ENCODE data around the gene VAV3.

Gene VAV3

DNA sequence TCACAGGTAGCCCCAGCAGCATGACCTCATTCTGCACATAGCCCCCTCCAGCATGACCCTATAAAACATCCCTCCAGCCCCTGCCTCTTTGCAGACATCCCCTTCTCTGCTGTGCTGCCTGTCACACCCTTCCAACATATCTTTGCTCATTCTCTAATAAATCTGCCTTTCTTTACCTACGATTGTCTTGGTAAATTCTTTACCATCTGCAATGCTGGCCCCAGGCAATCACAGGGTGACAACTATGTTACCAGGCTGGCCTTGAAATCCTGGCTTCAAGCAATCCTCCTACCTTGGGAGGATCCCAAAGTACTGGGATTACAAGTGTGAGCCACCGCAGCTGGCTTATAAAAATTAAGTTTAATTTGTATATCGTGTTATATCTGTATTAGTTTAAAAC lies 134.5 kb downstream of the VAV3 start:
- Histone ChIP-seq H3K4me3 (ENCODE audit: low read depth in 1 of 2, low read length in 2 of 2) (no peak overlapping the region), H3K36me3 (ENCODE audit: control insufficient read depth in 1 of 2, insufficient read depth in 2 of 2, low read length in 2 of 2) (no peaks in the 10 kb centered on the region), H3K27ac (ENCODE audit: low read depth, low read length) (no peak overlapping the region), H3K9me3 (ENCODE audit: control insufficient read depth in 1 of 2, low read length in 2 of 2) (no peaks in the 10 kb centered on the region), H3K4me1 (ENCODE audit: control insufficient read depth in 1 of 2, insufficient read depth in 2 of 2, low read length in 2 of 2) (no peaks in the 10 kb centered on the region), H3K27me3 (ENCODE audit: control insufficient read depth in 1 of 2, insufficient read depth in 2 of 2, low read length in 2 of 2) (no peaks in the 10 kb centered on the region), H3K9ac (ENCODE audit: low read depth in 1 of 2, low read length in 2 of 2) (no peak overlapping the region)

DNA sequence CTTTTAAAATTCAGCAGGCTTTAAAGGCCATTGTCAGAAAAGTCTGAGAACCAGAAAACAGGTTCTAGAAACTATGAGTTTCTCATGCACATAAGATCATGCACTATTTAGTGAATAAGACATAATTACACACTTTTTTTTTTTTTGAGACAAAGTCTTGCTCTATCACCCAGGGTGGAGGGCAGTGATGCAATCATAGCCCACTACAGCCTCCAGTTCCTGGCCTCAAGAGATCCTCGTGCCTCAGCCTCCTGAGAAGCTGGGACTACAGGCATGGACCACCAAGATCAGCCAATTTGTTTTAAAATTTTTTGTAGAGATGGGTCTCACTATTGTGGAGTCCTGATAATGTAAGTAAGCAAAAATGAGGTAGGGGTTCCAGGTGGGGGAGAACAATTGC lies 134.9 kb downstream of the VAV3 start:
- H3K9ac ChIP-seq (ENCODE audit: low read depth in 1 of 2, low read length in 2 of 2), result no peak overlapping the region
- no peaks in the 10 kb centered on the region for H3K27me3 ChIP-seq (ENCODE audit: control insufficient read depth in 1 of 2, insufficient read depth in 2 of 2, low read length in 2 of 2)
- H3K27ac ChIP-seq (ENCODE audit: low read depth, low read length), result no peak overlapping the region
- H3K4me1 ChIP-seq (ENCODE audit: control insufficient read depth in 1 of 2, insufficient read depth in 2 of 2, low read length in 2 of 2), result no peaks in the 10 kb centered on the region
- H3K36me3 ChIP-seq (ENCODE audit: control insufficient read depth in 1 of 2, insufficient read depth in 2 of 2, low read length in 2 of 2), result no peaks in the 10 kb centered on the region
- H3K9me3 ChIP-seq (ENCODE audit: control insufficient read depth in 1 of 2, low read length in 2 of 2), result no peaks in the 10 kb centered on the region
- no peak overlapping the region for H3K4me3 ChIP-seq (ENCODE audit: low read depth in 1 of 2, low read length in 2 of 2)

GRCh38 chr1:107829036-107829770 lies 135.8 kb downstream of the VAV3 start:
- Histone ChIP-seq H3K36me3 (ENCODE audit: control insufficient read depth in 1 of 2, insufficient read depth in 2 of 2, low read length in 2 of 2) (no peaks in the 10 kb centered on the region), H3K27me3 (ENCODE audit: control insufficient read depth in 1 of 2, insufficient read depth in 2 of 2, low read length in 2 of 2) (no peaks in the 10 kb centered on the region), H3K9ac (ENCODE audit: low read depth in 1 of 2, low read length in 2 of 2) (no peak overlapping the region), H3K4me3 (ENCODE audit: low read depth in 1 of 2, low read length in 2 of 2) (no peak overlapping the region), H3K27ac (ENCODE audit: low read depth, low read length) (no peak overlapping the region), H3K4me1 (ENCODE audit: control insufficient read depth in 1 of 2, insufficient read depth in 2 of 2, low read length in 2 of 2) (no peaks in the 10 kb centered on the region), H3K9me3 (ENCODE audit: control insufficient read depth in 1 of 2, low read length in 2 of 2) (no peaks in the 10 kb centered on the region)

DNA sequence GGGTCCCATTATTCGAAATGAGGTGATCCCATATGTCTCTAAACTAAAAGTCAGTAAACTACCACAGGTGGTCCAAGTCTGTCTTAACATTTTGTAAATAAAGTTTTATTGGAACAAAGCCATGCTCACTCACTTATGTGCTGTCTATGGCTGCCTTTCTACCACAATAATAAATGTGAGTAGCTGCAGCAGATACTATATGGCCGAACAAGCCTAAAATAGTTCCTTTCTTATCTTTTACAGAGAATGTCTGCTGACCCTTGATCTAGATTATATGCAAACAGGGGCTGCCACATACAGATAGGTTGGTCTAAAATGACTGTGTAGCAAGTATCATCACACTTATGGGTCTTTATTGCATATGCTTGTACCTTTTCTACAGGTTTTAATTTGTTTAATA lies 140.0 kb downstream of the VAV3 start:
- H3K4me1 ChIP-seq (ENCODE audit: control insufficient read depth in 1 of 2, insufficient read depth in 2 of 2, low read length in 2 of 2), result no peaks in the 10 kb centered on the region
- H3K27me3 ChIP-seq (ENCODE audit: control insufficient read depth in 1 of 2, insufficient read depth in 2 of 2, low read length in 2 of 2), result no peaks in the 10 kb centered on the region
- no peak overlapping the region for H3K4me3 ChIP-seq (ENCODE audit: low read depth in 1 of 2, low read length in 2 of 2)
- peaks cover 0 to 3% of the 10 kb centered on the region in 2 donors for H3K9me3 ChIP-seq (ENCODE audit: control insufficient read depth in 1 of 2, low read length in 2 of 2)
- H3K27ac ChIP-seq (ENCODE audit: low read depth, low read length), result no peak overlapping the region
- no peaks in the 10 kb centered on the region for H3K36me3 ChIP-seq (ENCODE audit: control insufficient read depth in 1 of 2, insufficient read depth in 2 of 2, low read length in 2 of 2)
- H3K9ac ChIP-seq (ENCODE audit: low read depth in 1 of 2, low read length in 2 of 2), result no peak overlapping the region

DNA sequence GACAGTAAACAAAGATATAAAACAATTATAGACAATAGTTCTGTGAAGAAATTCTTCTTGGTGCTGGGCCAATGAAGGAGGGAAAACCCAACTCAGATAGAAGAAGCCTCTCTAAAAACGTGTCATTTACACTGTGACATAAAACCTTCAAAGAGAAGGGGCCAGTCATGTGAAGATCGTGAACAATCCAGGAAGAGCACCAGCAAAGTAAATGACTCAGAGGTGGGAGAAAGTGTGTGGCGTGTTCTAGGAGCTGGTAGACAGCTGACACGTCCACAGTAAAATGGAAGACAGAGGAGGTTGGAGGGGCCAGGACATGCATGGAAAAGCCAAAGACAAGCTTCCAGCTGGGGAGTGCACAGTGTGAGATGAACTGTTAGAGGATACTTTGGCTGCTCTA lies 143.6 kb downstream of the VAV3 start:
- H3K4me1 ChIP-seq (ENCODE audit: control insufficient read depth in 1 of 2, insufficient read depth in 2 of 2, low read length in 2 of 2), result no peaks in the 10 kb centered on the region
- no peak overlapping the region for H3K27ac ChIP-seq (ENCODE audit: low read depth, low read length)
- H3K4me3 ChIP-seq (ENCODE audit: low read depth in 1 of 2, low read length in 2 of 2), result no peak overlapping the region
- no peak overlapping the region for H3K9ac ChIP-seq (ENCODE audit: low read depth in 1 of 2, low read length in 2 of 2)
- no peaks in the 10 kb centered on the region for H3K36me3 ChIP-seq (ENCODE audit: control insufficient read depth in 1 of 2, insufficient read depth in 2 of 2, low read length in 2 of 2)
- peaks cover 0 to 3% of the 10 kb centered on the region in 2 donors for H3K9me3 ChIP-seq (ENCODE audit: control insufficient read depth in 1 of 2, low read length in 2 of 2)
- H3K27me3 ChIP-seq (ENCODE audit: control insufficient read depth in 1 of 2, insufficient read depth in 2 of 2, low read length in 2 of 2), result no peaks in the 10 kb centered on the region

DNA sequence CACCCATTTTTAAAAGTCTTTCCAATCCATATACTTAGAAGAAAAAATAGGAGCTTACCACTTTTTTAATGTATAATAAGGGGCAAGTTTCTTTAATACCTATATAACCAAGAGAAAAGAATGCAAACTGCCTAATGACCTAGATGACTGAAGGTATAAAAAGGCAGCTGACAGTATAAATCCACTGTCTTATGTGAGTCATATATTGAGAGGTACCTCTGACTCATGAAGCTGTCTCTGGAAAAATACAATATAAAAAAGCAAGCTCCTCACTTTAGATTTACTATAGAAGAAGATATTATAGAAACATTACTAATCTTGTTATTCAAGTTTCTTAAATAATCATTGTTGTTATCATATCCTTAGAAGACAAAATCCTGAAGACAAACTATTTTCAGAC lies 144.2 kb downstream of the VAV3 start:
- no peak overlapping the region for H3K4me3 ChIP-seq (ENCODE audit: low read depth in 1 of 2, low read length in 2 of 2)
- peaks cover 0 to 3% of the 10 kb centered on the region in 2 donors for H3K9me3 ChIP-seq (ENCODE audit: control insufficient read depth in 1 of 2, low read length in 2 of 2)
- no peak overlapping the region for H3K9ac ChIP-seq (ENCODE audit: low read depth in 1 of 2, low read length in 2 of 2)
- H3K27me3 ChIP-seq (ENCODE audit: control insufficient read depth in 1 of 2, insufficient read depth in 2 of 2, low read length in 2 of 2), result no peaks in the 10 kb centered on the region
- no peaks in the 10 kb centered on the region for H3K36me3 ChIP-seq (ENCODE audit: control insufficient read depth in 1 of 2, insufficient read depth in 2 of 2, low read length in 2 of 2)
- no peaks in the 10 kb centered on the region for H3K4me1 ChIP-seq (ENCODE audit: control insufficient read depth in 1 of 2, insufficient read depth in 2 of 2, low read length in 2 of 2)
- H3K27ac ChIP-seq (ENCODE audit: low read depth, low read length), result no peak overlapping the region

GRCh38 chr1:107817935-107818334 lies 147.0 kb downstream of the VAV3 start:
- no peaks in the 10 kb centered on the region for H3K27me3 ChIP-seq (ENCODE audit: control insufficient read depth in 1 of 2, insufficient read depth in 2 of 2, low read length in 2 of 2)
- no peaks in the 10 kb centered on the region for H3K9me3 ChIP-seq (ENCODE audit: control insufficient read depth in 1 of 2, low read length in 2 of 2)
- H3K27ac ChIP-seq (ENCODE audit: low read depth, low read length), result no peak overlapping the region
- no peak overlapping the region for H3K9ac ChIP-seq (ENCODE audit: low read depth in 1 of 2, low read length in 2 of 2)
- no peaks in the 10 kb centered on the region for H3K4me1 ChIP-seq (ENCODE audit: control insufficient read depth in 1 of 2, insufficient read depth in 2 of 2, low read length in 2 of 2)
- no peak overlapping the region for H3K4me3 ChIP-seq (ENCODE audit: low read depth in 1 of 2, low read length in 2 of 2)
- no peaks in the 10 kb centered on the region for H3K36me3 ChIP-seq (ENCODE audit: control insufficient read depth in 1 of 2, insufficient read depth in 2 of 2, low read length in 2 of 2)

DNA sequence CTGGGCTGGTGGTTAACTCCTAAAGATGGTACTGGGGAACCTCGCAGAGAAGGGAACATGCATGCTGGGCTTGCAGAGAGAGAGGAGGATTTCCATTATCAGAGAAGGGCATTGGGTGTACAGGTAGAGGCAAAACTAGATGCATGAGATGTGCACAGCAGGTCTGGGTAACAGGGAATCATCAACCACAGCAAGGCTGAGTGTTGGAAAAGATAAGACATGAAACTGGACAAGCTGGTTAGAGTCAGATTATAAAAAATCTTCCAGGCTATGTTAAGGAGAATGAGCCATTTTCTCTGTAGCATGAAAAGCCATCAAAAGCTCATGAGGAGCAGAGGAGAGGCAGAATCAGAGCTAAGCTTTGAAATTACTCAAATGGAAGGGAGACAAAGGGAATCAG lies 147.8 kb downstream of the VAV3 start:
- H3K9me3 ChIP-seq (ENCODE audit: control insufficient read depth in 1 of 2, low read length in 2 of 2), result no peaks in the 10 kb centered on the region

DNA sequence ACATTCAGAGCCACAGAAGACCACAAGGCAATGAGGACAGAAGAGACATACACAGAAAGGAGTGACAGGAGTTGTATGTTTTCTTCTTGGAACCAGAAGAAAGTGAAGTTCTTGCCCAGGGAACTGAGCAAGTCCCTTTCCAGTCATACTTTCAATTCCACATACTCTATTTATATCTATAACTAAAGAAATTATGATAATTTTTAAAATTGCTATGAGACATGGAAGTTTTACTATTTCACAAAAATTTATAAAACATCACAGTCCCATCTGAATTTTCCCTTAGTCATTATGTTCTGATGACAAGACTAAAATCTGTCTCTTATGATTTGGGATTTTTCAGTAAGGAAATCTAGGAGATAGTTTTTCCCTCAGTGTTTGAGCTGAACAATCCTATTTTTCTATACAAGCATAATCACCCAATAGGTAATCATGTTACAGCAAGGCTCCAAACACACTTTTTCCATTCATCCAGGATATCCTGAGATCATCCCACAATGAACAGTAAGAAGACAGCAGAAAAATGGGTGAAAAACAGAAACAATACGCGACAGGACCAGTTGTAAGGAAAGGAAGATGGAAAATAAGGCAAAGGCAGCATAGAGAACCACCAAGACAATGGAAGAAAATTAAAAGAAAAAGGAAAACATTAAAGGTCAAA lies 154.6 kb downstream of the VAV3 start:
- H3K27me3 ChIP-seq (ENCODE audit: control insufficient read depth in 1 of 2, insufficient read depth in 2 of 2, low read length in 2 of 2), result no peaks in the 10 kb centered on the region
- H3K36me3 ChIP-seq (ENCODE audit: control insufficient read depth in 1 of 2, insufficient read depth in 2 of 2, low read length in 2 of 2), result no peaks in the 10 kb centered on the region
- no peaks in the 10 kb centered on the region for H3K9me3 ChIP-seq (ENCODE audit: control insufficient read depth in 1 of 2, low read length in 2 of 2)
- H3K9ac ChIP-seq (ENCODE audit: low read depth in 1 of 2, low read length in 2 of 2), result no peak overlapping the region
- no peak overlapping the region for H3K27ac ChIP-seq (ENCODE audit: low read depth, low read length)
- H3K4me3 ChIP-seq (ENCODE audit: low read depth in 1 of 2, low read length in 2 of 2), result no peak overlapping the region
- no peaks in the 10 kb centered on the region for H3K4me1 ChIP-seq (ENCODE audit: control insufficient read depth in 1 of 2, insufficient read depth in 2 of 2, low read length in 2 of 2)

More for the DNA sequence above, 147.8 kb downstream of the VAV3 start:
- no peak overlapping the region for H3K27ac ChIP-seq (ENCODE audit: low read depth, low read length)
- no peaks in the 10 kb centered on the region for H3K4me1 ChIP-seq (ENCODE audit: control insufficient read depth in 1 of 2, insufficient read depth in 2 of 2, low read length in 2 of 2)
- no peaks in the 10 kb centered on the region for H3K36me3 ChIP-seq (ENCODE audit: control insufficient read depth in 1 of 2, insufficient read depth in 2 of 2, low read length in 2 of 2)
- H3K9ac ChIP-seq (ENCODE audit: low read depth in 1 of 2, low read length in 2 of 2), result no peak overlapping the region
- H3K27me3 ChIP-seq (ENCODE audit: control insufficient read depth in 1 of 2, insufficient read depth in 2 of 2, low read length in 2 of 2), result no peaks in the 10 kb centered on the region
- no peak overlapping the region for H3K4me3 ChIP-seq (ENCODE audit: low read depth in 1 of 2, low read length in 2 of 2)

DNA sequence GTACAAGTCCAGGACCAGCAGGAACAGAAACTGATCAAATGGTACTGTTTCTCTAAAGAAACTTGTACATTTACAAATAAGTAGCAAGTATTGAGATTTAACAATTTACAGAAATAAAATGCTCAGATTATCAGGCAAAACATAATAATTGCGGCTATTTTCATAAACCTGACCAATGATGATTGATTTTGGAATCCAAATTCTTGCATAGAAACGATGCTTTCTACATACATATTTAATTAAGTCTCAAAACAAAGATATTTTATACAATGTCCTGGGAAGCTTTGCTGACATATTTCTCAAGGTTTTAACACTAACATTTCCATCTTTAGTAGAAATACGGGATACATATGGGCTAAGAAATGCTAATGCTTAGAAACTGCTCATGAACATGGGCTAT lies 157.1 kb downstream of the VAV3 start:
- H3K4me3 ChIP-seq (ENCODE audit: low read depth in 1 of 2, low read length in 2 of 2), result no peak overlapping the region

More for the DNA sequence above, 157.1 kb downstream of the VAV3 start:
- Histone ChIP-seq H3K27ac (ENCODE audit: low read depth, low read length) (no peak overlapping the region), H3K9me3 (ENCODE audit: control insufficient read depth in 1 of 2, low read length in 2 of 2) (no peaks in the 10 kb centered on the region), H3K4me1 (ENCODE audit: control insufficient read depth in 1 of 2, insufficient read depth in 2 of 2, low read length in 2 of 2) (peaks cover 0 to 9% of the 10 kb centered on the region in 2 donors), H3K9ac (ENCODE audit: low read depth in 1 of 2, low read length in 2 of 2) (no peak overlapping the region), H3K27me3 (ENCODE audit: control insufficient read depth in 1 of 2, insufficient read depth in 2 of 2, low read length in 2 of 2) (no peaks in the 10 kb centered on the region), H3K36me3 (ENCODE audit: control insufficient read depth in 1 of 2, insufficient read depth in 2 of 2, low read length in 2 of 2) (no peaks in the 10 kb centered on the region)

Data from duodenal mucosa (tissue), 2 donors.